ENCODE measurements around the gene SLC26A1.

DNA sequence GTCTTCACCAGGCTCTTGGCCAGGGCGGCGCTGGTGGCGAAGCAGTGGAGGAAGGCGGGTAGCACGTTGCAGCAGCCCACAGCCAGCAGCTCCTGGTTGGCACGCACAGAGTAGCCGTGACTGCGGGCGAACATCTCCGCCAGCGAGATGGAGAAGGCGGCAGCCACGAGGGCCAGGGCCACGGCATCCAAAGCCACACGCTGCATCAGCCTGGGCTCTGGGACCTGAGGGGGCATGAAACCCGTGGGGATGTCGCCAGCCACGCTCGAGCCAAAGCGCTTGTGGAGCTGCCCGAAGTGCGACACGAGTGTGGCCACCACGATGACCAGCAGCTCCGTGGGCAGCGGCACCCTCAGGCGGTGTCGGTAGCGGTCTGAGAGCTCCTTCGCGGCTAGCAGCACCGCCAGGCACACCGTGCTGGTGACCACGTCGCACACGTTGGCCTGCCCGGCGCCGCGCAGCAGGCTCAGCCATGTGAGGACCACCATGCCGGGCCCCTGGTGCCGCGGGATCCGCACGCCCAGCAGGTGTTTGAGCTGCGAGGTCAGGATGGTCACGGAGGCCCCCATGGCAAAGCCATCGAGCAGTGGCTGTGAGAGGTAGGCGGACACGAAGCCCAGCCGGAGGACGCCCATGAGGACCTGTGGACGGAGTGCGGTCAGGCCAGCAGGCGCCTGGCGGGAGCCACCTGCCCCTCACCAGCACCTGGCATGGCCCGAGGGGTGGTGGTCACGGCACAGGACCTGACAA, 3.3 kb downstream of the SLC26A1 start:
- TF ChIP-seq, protein P1, sequence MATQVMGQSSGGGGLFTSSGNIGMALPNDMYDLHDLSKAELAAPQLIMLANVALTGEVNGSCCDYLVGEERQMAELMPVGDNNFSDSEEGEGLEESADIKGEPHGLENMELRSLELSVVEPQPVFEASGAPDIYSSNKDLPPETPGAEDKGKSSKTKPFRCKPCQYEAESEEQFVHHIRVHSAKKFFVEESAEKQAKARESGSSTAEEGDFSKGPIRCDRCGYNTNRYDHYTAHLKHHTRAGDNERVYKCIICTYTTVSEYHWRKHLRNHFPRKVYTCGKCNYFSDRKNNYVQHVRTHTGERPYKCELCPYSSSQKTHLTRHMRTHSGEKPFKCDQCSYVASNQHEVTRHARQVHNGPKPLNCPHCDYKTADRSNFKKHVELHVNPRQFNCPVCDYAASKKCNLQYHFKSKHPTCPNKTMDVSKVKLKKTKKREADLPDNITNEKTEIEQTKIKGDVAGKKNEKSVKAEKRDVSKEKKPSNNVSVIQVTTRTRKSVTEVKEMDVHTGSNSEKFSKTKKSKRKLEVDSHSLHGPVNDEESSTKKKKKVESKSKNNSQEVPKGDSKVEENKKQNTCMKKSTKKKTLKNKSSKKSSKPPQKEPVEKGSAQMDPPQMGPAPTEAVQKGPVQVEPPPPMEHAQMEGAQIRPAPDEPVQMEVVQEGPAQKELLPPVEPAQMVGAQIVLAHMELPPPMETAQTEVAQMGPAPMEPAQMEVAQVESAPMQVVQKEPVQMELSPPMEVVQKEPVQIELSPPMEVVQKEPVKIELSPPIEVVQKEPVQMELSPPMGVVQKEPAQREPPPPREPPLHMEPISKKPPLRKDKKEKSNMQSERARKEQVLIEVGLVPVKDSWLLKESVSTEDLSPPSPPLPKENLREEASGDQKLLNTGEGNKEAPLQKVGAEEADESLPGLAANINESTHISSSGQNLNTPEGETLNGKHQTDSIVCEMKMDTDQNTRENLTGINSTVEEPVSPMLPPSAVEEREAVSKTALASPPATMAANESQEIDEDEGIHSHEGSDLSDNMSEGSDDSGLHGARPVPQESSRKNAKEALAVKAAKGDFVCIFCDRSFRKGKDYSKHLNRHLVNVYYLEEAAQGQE (IDR thresholded peaks at IDR 0.05; ENCODE audit: low read depth): no peak
- no peak for TF ChIP-seq CREB1 (IDR thresholded peaks at IDR 0.05; ENCODE audit: low read depth)
- no peak for TF ChIP-seq RAD21 (IDR thresholded peaks at IDR 0.05; ENCODE audit: low read depth)
- no peak for TF ChIP-seq NFIC (IDR thresholded peaks at IDR 0.05)
- TF ChIP-seq FOXM1 (IDR thresholded peaks at IDR 0.05; ENCODE audit: borderline replicate concordance, low read depth): no peak
- TF ChIP-seq CEBPB (IDR thresholded peaks at IDR 0.05): no peak

Data from Ishikawa (cell line).